Endothelial cell of umbilical vein (primary cell): ENCODE measurements around the gene LRRC74B. TPM values are rescaled to one million over a fixed set of nuclear protein-coding genes. Genes with fewer than 3 reads are reported as not detected.
A peak's percentile ranks its signal among the peaks of the same experiment; 100 is the strongest.

Experiments used
- BruUV-seq: library from RNA; stranded (reverse); fragments of 400-500 nt; replicated peaks from 2 replicates; lab custom pipeline; 2021; lab: Mats Ljungman, UMichigan
- CTCF ChIA-PET: fragments of 300-600, 350-600 bp; sonication (Branson Sonifier 250); formaldehyde crosslinking; loops from one replicate; lab custom pipeline; 2021; ENCODE audit warnings: antibody characterized with exemption, inconsistent platforms; lab: Charles Lee
- POLR2A ChIA-PET: fragments of 300-600, 350-600 bp; sonication (Branson Sonifier 250); formaldehyde crosslinking; loops from one replicate; lab custom pipeline; 2021; ENCODE audit warnings: antibody characterized with exemption, inconsistent platforms; lab: Charles Lee
- DNase-seq: peaks from one replicate; pipeline ENCODE4 v3.0.0-alpha.2; 2011; ENCODE audit warnings: low read depth, low spot score
- FAIRE-seq: peaks from 2 replicates; lab custom pipeline; 2011; peaks lifted over from hg19 to GRCh38; lab: Jason Lieb, UNC
- H2AFZ ChIP-seq: 2 replicates; pipeline ENCODE4 v1.6.0; 2012; ENCODE audit warnings: low read depth, low read length, control low read depth, inconsistent platforms
- H3K27ac ChIP-seq: 2 replicates; pipeline ENCODE4 v1.5.1; 2011; ENCODE audit warnings: low read depth, mild to moderate bottlenecking, control low read depth, low read length, moderate library complexity; ENCODE audit not compliant: insufficient read depth
- H3K27me3 ChIP-seq, 2 experiments: 2 replicates each; pipeline versions ENCODE4 v1.6.0 to v1.6.1; 2011; ENCODE audit warnings: low read length in 2 of 2, mixed read lengths in 1 of 2; ENCODE audit not compliant: control insufficient read depth in 2 of 2, insufficient read depth in 2 of 2
- H3K36me3 ChIP-seq, 2 experiments: 2 replicates in 1 of 2; 3 replicates in 1 of 2; pipeline ENCODE4 v1.5.1; 2011; ENCODE audit warnings: low read length in 2 of 2, mild to moderate bottlenecking in 1 of 2, moderate library complexity in 1 of 2; ENCODE audit not compliant: control insufficient read depth in 2 of 2, insufficient read depth in 2 of 2; ENCODE audit errors: extremely low read depth in 1 of 2
- H3K4me1 ChIP-seq: 3 replicates; pipeline ENCODE4 v1.5.1; 2011; ENCODE audit warnings: mild to moderate bottlenecking, low read length; ENCODE audit not compliant: control insufficient read depth, insufficient read depth; ENCODE audit errors: extremely low read depth
- H3K4me2 ChIP-seq: 2 replicates; pipeline ENCODE4 v1.6.1; 2011; ENCODE audit warnings: low read length, control low read depth, mixed read lengths; ENCODE audit not compliant: insufficient read depth
- H3K4me3 ChIP-seq, 3 experiments: fragments of 200-600 bp in 1 of 3; sonication (generic), shearing (Covaris generic) in 1 of 3; replicated peaks in 1 of 3; 2 replicates each; pipeline ENCODE4 v1.5.1; 2011 to 2016; ENCODE audit warnings: control low read depth in 3 of 3, low read length in 3 of 3, mild to moderate bottlenecking in 2 of 3, inconsistent platforms in 1 of 3, low read depth in 1 of 3, moderate library complexity in 1 of 3; ENCODE audit not compliant: insufficient read depth in 1 of 3
- H3K79me2 ChIP-seq: 2 replicates; pipeline ENCODE4 v1.6.0; 2012; ENCODE audit warnings: low read length, inconsistent platforms; ENCODE audit not compliant: control insufficient read depth, insufficient read depth
- H3K9ac ChIP-seq: replicated peaks from 2 replicates; pipeline ENCODE3; 2011; ENCODE audit warnings: low read length, control low read depth; ENCODE audit not compliant: insufficient read depth; ENCODE audit errors: extremely low read depth
- H3K9me1 ChIP-seq: replicated peaks from 3 replicates; pipeline ENCODE4 v1.6.0; 2011; ENCODE audit warnings: mild to moderate bottlenecking, low read length; ENCODE audit not compliant: control insufficient read depth, insufficient read depth; ENCODE audit errors: extremely low read depth
- H3K9me3 ChIP-seq: replicated peaks from 2 replicates; pipeline ENCODE4 v1.5.1; 2012; ENCODE audit warnings: low read length, inconsistent platforms; ENCODE audit not compliant: control insufficient read depth, insufficient read depth
- H4K20me1 ChIP-seq: replicated peaks from 2 replicates; pipeline ENCODE3; 2011; ENCODE audit warnings: mild to moderate bottlenecking, low read length; ENCODE audit not compliant: control insufficient read depth, insufficient read depth; ENCODE audit errors: extremely low read depth
- CTCF ChIP-seq, 2 donors: IDR thresholded peaks; 1 replicate in 1 of 2; 2 replicates in 1 of 2; pipeline ENCODE4 v1.5.1; 2011; ENCODE audit warnings: low read length in 2 of 2, mild to moderate bottlenecking in 2 of 2, moderate library complexity in 2 of 2, control low read depth in 1 of 2, inconsistent platforms in 1 of 2, low read depth in 1 of 2; ENCODE audit not compliant: insufficient read depth in 1 of 2; ENCODE audit errors: extremely low read depth in 1 of 2
- EZH2 ChIP-seq: IDR thresholded peaks from 2 replicates; pipeline ENCODE4 v1.6.1; 2012; ENCODE audit warnings: borderline replicate concordance, low read depth, mild to moderate bottlenecking, moderate library complexity, low read length, inconsistent platforms; ENCODE audit not compliant: severe bottlenecking
- FOS ChIP-seq: IDR thresholded peaks from 2 replicates; pipeline ENCODE4 v1.6.1; 2011; ENCODE audit warnings: mild to moderate bottlenecking, low read length, moderate library complexity, borderline replicate concordance; ENCODE audit not compliant: insufficient read depth
- GATA2 ChIP-seq: IDR thresholded peaks from 2 replicates; pipeline ENCODE4 v1.7.0; 2011; ENCODE audit warnings: low read depth, mild to moderate bottlenecking, moderate library complexity, mixed read lengths, low read length; ENCODE audit not compliant: insufficient read length, insufficient read depth
- JUN ChIP-seq: IDR thresholded peaks from 2 replicates; pipeline ENCODE4 v1.6.1; 2011; ENCODE audit warnings: borderline replicate concordance, low read depth; ENCODE audit not compliant: insufficient read length, insufficient read depth
- MAX ChIP-seq: IDR thresholded peaks from 2 replicates; pipeline ENCODE4 v1.6.1; 2011; ENCODE audit not compliant: insufficient read depth, insufficient read length
- MYC ChIP-seq: IDR thresholded peaks from one replicate; pipeline ENCODE4 v1.6.1; 2011; ENCODE audit warnings: mild to moderate bottlenecking, low read depth, low read length
- POLR2A ChIP-seq: IDR thresholded peaks from 2 replicates; pipeline ENCODE4 v1.6.1; 2012; ENCODE audit warnings: low read depth, mild to moderate bottlenecking, control low read depth, low read length
- POLR2AphosphoS5 ChIP-seq: IDR thresholded peaks from 2 replicates; pipeline ENCODE4 v1.6.1; 2012; ENCODE audit warnings: low read depth, mild to moderate bottlenecking, control low read depth, low read length, moderate library complexity; ENCODE audit not compliant: insufficient read depth
- dilution Hi-C: fragments of 300-500 bp; cut with MboI; formaldehyde crosslinking; loops from one replicate; pipeline ENCODE4 v1.15.0; 2019; ENCODE audit warnings: low sequenced_read_pairs; ENCODE audit not compliant: extremely low pct_ligation_motif_present
- intact Hi-C: fragments of 100-400 bp; cut with micrococcal nuclease; formaldehyde crosslinking; loops from one replicate; pipeline ENCODE4 v1.10.0; 2022
- polyA plus RNA-seq, 4 experiments: library from polyadenylated mRNA; depleted of rRNA in 3 of 4; stranded (reverse) in 3 of 4; unstranded in 1 of 4; fragments of >200 nt; gene quantifications; 2 replicates each; pipeline versions ENCODE4 v1.2.1 to v1.2.3, GENCODE V29; 2011 to 2012; ENCODE audit warnings: missing spikeins in 1 of 4
- total RNA-seq: library from RNA; stranded (reverse); gene quantifications from 2 replicates; pipeline ENCODE4 v1.2.3, GENCODE V29; 2021

LRRC74B gene
- total and polyA plus RNA-seq, 2 donors (not counting 3 experiments of a cell fraction or from before 2014, with no cell fraction given), result not detected

- BruUV-seq, result no TSS peak
- Histone ChIP-seq H3K4me3 (peak overlapping the region; percentile 42 to 86 (median 77)), H3K9me3 (no peaks in the 10 kb centered on the region), H3K4me2 (peak overlapping the region; percentile 81), H3K4me1 (peaks cover 22% of the 10 kb centered on the region), H4K20me1 (no peaks in the 10 kb centered on the region), H3K27me3 (no peaks in the 10 kb centered on the region), H3K9me1 (no peaks in the 10 kb centered on the region), H3K9ac (peak overlapping the region; percentile 88), H3K36me3 (peaks cover 5 to 9% of the 10 kb centered on the region in 2 experiments), H2AFZ (peak overlapping the region; percentile 79), H3K79me2 (peaks cover 20% of the 10 kb centered on the region), H3K27ac (peak overlapping the region; percentile 88)
- POLR2A ChIA-PET, result no interaction called here
- FAIRE-seq, result no peak
- dilution Hi-C loops (no loop called here), intact Hi-C loops (loop anchor here (2.0 to 5.0 kb wide), 2 partner anchors 84 to 114 kb away; partner anchors contain the start of gene CRKL)
- DNase-seq, result peak; percentile 18
- TF ChIP-seq JUN, result no peak
- TF ChIP-seq EZH2, result no peak
- TF ChIP-seq MYC, result no peak
- no peak for TF ChIP-seq POLR2A
- TF ChIP-seq MAX, result no peak
- no peak for TF ChIP-seq POLR2AphosphoS5
- no peak for TF ChIP-seq CTCF (IDR thresholded peaks at IDR 0.05; ENCODE audit: extremely low read depth in 1 of 2, insufficient read depth in 1 of 2, low read depth in 1 of 2, low read length in 2 of 2)
- no peak for TF ChIP-seq FOS
- no peak for TF ChIP-seq GATA2
- CTCF ChIA-PET, result interaction anchor here (2.8 kb wide), 1 partner anchor 19 kb away, joined by 19 read pairs; the partner anchor contains the start of gene LZTR1
Measured at GRCh38 chr22:21000987-21001600, 44.7 kb upstream of the LRRC74B start.
